HepG2 (cell line): Measurements from ENCODE around the gene TUBGCP3. TPM values are rescaled to one million over a fixed set of nuclear protein-coding genes. Genes with fewer than 3 reads are reported as not detected.

ENCODE experiments used
- ATAD3A ChIP-seq: sonication (generic); formaldehyde crosslinking; IDR thresholded peaks from 2 replicates; pipeline ENCODE4 v1.4.0; 2020; ENCODE audit warnings: missing genetic modification reagents
- CREB3 ChIP-seq: sonication (generic); formaldehyde crosslinking; IDR thresholded peaks from 2 replicates; pipeline ENCODE4 v1.5.0; 2020; ENCODE audit warnings: missing genetic modification reagents
- E2F2 ChIP-seq: sonication (generic); formaldehyde crosslinking; IDR thresholded peaks from 2 replicates; pipeline ENCODE4 v1.4.0; 2020; ENCODE audit warnings: missing genetic modification reagents, borderline replicate concordance
- HNRNPUL1 ChIP-seq: fragments of 200-400 bp; formaldehyde crosslinking; IDR thresholded peaks from 2 replicates; pipeline ENCODE4 v1.6.1; 2017; ENCODE audit warnings: low read depth, mild to moderate bottlenecking, low read length, moderate library complexity
- RAD51 ChIP-seq: fragments of 450-650 bp; IDR thresholded peaks from 2 replicates; pipeline ENCODE4 v1.6.1; 2016; ENCODE audit warnings: borderline replicate concordance
- SNRNP70 ChIP-seq: fragments of 200-400 bp; formaldehyde crosslinking; IDR thresholded peaks from 2 replicates; pipeline ENCODE4 v1.6.1; 2017; ENCODE audit warnings: mild to moderate bottlenecking, low read depth, low read length, moderate library complexity
- SRY ChIP-seq: sonication (generic); formaldehyde crosslinking; IDR thresholded peaks from 2 replicates; pipeline ENCODE4 v1.8.0; 2022; ENCODE audit warnings: mild to moderate bottlenecking, missing genetic modification reagents
- TAF1 ChIP-seq: sonication (generic); formaldehyde crosslinking; IDR thresholded peaks from 2 replicates; pipeline ENCODE4 v1.4.0; 2020; ENCODE audit warnings: missing genetic modification reagents
- TFDP1 ChIP-seq: IDR thresholded peaks from 2 replicates; pipeline ENCODE4 v1.6.1; 2016; ENCODE audit warnings: missing compliant biosample characterization, missing genetic modification reagents, borderline replicate concordance
- ZBED4 ChIP-seq: sonication (generic); formaldehyde crosslinking; IDR thresholded peaks from 2 replicates; pipeline ENCODE4 v1.4.0; 2020; ENCODE audit warnings: missing genetic modification reagents, borderline replicate concordance
- ZNF3 ChIP-seq: IDR thresholded peaks from 2 replicates; pipeline ENCODE4 v1.7.0; 2017; ENCODE audit warnings: inconsistent platforms
- ZNF431 ChIP-seq: sonication (generic); formaldehyde crosslinking; IDR thresholded peaks from 2 replicates; pipeline ENCODE4 v1.9.0; 2022; ENCODE audit warnings: missing genetic modification reagents, low read depth, mild to moderate bottlenecking, borderline replicate concordance
- ZNF639 ChIP-seq: conservative IDR thresholded peaks from 2 replicates; pipeline ENCODE4 v1.6.1; 2018; ENCODE audit warnings: missing genetic modification reagents
- ZNF7 ChIP-seq: IDR thresholded peaks from 2 replicates; pipeline ENCODE4 v1.6.1; 2016; ENCODE audit warnings: missing biosample characterization, missing genetic modification reagents
- ZNF841 ChIP-seq: sonication (generic); formaldehyde crosslinking; IDR thresholded peaks from 2 replicates; pipeline ENCODE4 v1.8.1; 2023; ENCODE audit warnings: missing genetic modification reagents, borderline replicate concordance
- polyA plus RNA-seq, 8 experiments: library from polyadenylated mRNA; depleted of rRNA in 3 of 8; stranded (reverse) in 7 of 8; unstranded in 1 of 8; fragments of >200 nt; fragmentation: Illumina TruSeq in 4 of 8; extraction: Trizol in 4 of 8; gene quantifications; 2 replicates each; pipeline versions ENCODE4 v1.2.1 to v1.2.3, GENCODE V29; 2011 to 2016; ENCODE audit warnings: low read depth in 4 of 8, missing spikeins in 1 of 8, mixed read lengths in 1 of 8; ENCODE audit not compliant: insufficient read depth in 1 of 8
- total RNA-seq, 5 experiments: library from RNA; depleted of rRNA; stranded (reverse); fragments of >200 nt; fragmentation: Illumina TruSeq; extraction: Trizol; gene quantifications; 2 replicates each; pipeline ENCODE4 v1.2.3, GENCODE V29; 2016; ENCODE audit warnings: low read depth in 1 of 5
- TF ChIP-seq, protein P1 (sequence below): sonication (generic); formaldehyde crosslinking; IDR thresholded peaks from 2 replicates; pipeline ENCODE4 v1.4.0; 2020; ENCODE audit warnings: missing genetic modification reagents
- TF ChIP-seq, protein P2 (sequence below): sonication (generic); formaldehyde crosslinking; conservative IDR thresholded peaks from 2 replicates; pipeline ENCODE4 v1.4.0; 2020; ENCODE audit warnings: missing genetic modification reagents
- TF ChIP-seq, protein P3 (sequence below): sonication (generic); formaldehyde crosslinking; IDR thresholded peaks from 2 replicates; pipeline ENCODE4 v1.5.0; 2020; ENCODE audit warnings: missing genetic modification reagents

TUBGCP3 gene
- total and polyA plus RNA-seq, 2 of the 13 experiments (the other 11 are each of a cell fraction or from before 2014, with no cell fraction given) = 12.6 to 15.5 TPM

- TF ChIP-seq E2F2 (CRISPR knock-in tag) = peak; percentile 99; the same call in 1 of the 2 replicates
- TF ChIP-seq ZNF841 (CRISPR knock-in tag) = peak; percentile 94; the same call in 1 of the 2 replicates
- TF ChIP-seq ZNF7 = 0 out of 2 replicates have a peak, but pooled peaks have one; percentile 38
- no peak for TF ChIP-seq ZNF3 (CRISPR knock-in tag)
- TF ChIP-seq, protein P1, sequence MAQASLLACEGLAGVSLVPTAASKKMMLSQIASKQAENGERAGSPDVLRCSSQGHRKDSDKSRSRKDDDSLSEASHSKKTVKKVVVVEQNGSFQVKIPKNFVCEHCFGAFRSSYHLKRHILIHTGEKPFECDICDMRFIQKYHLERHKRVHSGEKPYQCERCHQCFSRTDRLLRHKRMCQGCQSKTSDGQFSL (CRISPR knock-in tag) = peak; percentile 87
- TF ChIP-seq, protein P2, sequence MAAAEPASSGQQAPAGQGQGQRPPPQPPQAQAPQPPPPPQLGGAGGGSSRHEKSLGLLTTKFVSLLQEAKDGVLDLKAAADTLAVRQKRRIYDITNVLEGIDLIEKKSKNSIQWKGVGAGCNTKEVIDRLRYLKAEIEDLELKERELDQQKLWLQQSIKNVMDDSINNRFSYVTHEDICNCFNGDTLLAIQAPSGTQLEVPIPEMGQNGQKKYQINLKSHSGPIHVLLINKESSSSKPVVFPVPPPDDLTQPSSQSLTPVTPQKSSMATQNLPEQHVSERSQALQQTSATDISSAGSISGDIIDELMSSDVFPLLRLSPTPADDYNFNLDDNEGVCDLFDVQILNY (CRISPR knock-in tag) = peak; percentile 91
- TF ChIP-seq CREB3 (CRISPR knock-in tag) = peak; percentile 98
- TF ChIP-seq TFDP1 (CRISPR knock-in tag) = peak; percentile 98
- no peak for TF ChIP-seq RAD51
- no peak for TF ChIP-seq ZBED4 (CRISPR knock-in tag)
- TF ChIP-seq HNRNPUL1 = peak; percentile 60; the same call in 1 of the 2 replicates
- TF ChIP-seq, protein P3, sequence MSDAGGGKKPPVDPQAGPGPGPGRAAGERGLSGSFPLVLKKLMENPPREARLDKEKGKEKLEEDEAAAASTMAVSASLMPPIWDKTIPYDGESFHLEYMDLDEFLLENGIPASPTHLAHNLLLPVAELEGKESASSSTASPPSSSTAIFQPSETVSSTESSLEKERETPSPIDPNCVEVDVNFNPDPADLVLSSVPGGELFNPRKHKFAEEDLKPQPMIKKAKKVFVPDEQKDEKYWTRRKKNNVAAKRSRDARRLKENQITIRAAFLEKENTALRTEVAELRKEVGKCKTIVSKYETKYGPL = peak; percentile 79
- TF ChIP-seq ZNF639 (CRISPR knock-in tag) = peak; percentile 91; the same call in 1 of the 2 replicates
- TF ChIP-seq TAF1 (CRISPR knock-in tag) = peak; percentile 82
- no peak for TF ChIP-seq SNRNP70
- TF ChIP-seq ATAD3A (CRISPR knock-in tag) = 0 out of 2 replicates have a peak, but pooled peaks have one; percentile 51
- peak; percentile 89; the same call in 1 of the 2 replicates for TF ChIP-seq SRY
- peak; percentile 72 for TF ChIP-seq ZNF431
Measured at GRCh38 chr13:112587764-112588489, at the start of gene TUBGCP3 (continued).
